Colonic mucosa (tissue), 4 donors: ENCODE results near the gene LYST. TPM values are rescaled to one million over a fixed set of nuclear protein-coding genes. Genes with fewer than 3 reads are reported as not detected.

ENCODE experiments used
- DNase-seq: peaks from one replicate; pipeline ENCODE4 v3.0.0-alpha.2; 2020
- H3K27ac ChIP-seq: fragments of 200-600 bp; one replicate; pipeline ENCODE4 v1.8.0; 2021
- H3K27me3 ChIP-seq: fragments of 200-600 bp; one replicate; pipeline ENCODE4 v1.8.0; 2021
- H3K36me3 ChIP-seq: fragments of 200-600 bp; one replicate; pipeline ENCODE4 v1.8.0; 2021
- H3K4me1 ChIP-seq: fragments of 200-600 bp; one replicate; pipeline ENCODE4 v1.8.0; 2021; ENCODE audit warnings: mild to moderate bottlenecking
- H3K4me3 ChIP-seq: fragments of 200-600 bp; one replicate; pipeline ENCODE4 v1.8.0; 2021
- H3K9ac ChIP-seq, 2 donors: one replicate each; pipeline ENCODE4 v1.7.0; 2013; ENCODE audit warnings: control low read depth in 2 of 2, low read depth in 2 of 2, low read length in 2 of 2
- H3K9me3 ChIP-seq: fragments of 200-600 bp; one replicate; pipeline ENCODE4 v1.8.0; 2021
- intact Hi-C: fragments of 100-400 bp; cut with DNase I; formaldehyde crosslinking; loops from one replicate; pipeline ENCODE4 v1.14.1; 2022
- total RNA-seq, 2 donors: library from RNA; stranded (reverse); fragmentation: NEBNext Ultra II Directional in 1 of 2; extraction: Animal tissue kit (Norgen Biotek cat#: 25700) in 1 of 2; gene quantifications; one replicate each; pipeline ENCODE4 v1.2.1, GENCODE V29; 2021
- TF ChIP-seq, protein P1 (sequence below): fragments of 200-600 bp; IDR thresholded peaks from one replicate; pipeline ENCODE4 v1.8.0; 2022; ENCODE audit warnings: antibody characterized with exemption, mild to moderate bottlenecking
- donor health status: healthy.
- donor health status: DM: no; HTN: no; CAD: no.
- donor health status: DM: no; HTN: no; CAD: no.

LYST gene
- total RNA-seq, 2 donors from 2014 or later = 13.7 to 20.0 TPM

DNA sequence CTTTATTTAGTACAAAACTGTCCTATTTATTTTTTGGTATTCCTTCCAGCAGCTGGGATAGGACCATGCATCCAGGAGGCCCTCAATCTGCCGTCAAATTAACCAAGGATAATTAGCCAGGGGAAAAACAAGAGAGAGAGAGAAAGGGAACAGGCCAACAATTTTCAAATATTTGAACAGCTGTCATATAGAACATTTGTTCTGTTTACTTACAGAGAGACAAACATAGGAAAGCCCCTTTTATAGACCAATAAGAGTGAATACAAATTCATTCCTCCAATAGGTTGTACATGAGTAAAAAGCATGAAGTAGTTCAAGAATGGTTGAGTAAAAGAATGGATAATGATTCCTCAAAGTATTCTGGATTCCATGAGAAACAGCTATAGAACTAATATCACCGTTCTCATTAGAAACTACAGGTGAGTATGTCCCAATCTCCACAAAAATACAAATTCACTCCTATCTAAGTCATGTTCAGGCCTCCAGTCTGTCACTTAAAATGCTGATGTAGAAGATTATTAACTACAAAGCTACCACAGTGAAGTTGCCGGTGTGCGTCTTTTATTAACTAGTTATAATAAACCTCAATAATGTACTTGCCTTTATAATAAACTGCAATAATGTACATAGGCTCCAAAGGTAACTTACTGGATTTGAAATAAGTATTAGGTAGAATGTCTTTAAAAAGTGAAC lies 152.4 kb downstream of the LYST start:
- Histone ChIP-seq H3K4me1 (no peaks in the 10 kb centered on the region), H3K9ac (no peak overlapping the region), H3K36me3 (no peaks in the 10 kb centered on the region), H3K27me3 (no peaks in the 10 kb centered on the region), H3K9me3 (no peaks in the 10 kb centered on the region), H3K27ac (no peak overlapping the region), H3K4me3 (no peak overlapping the region)
- intact Hi-C loops = no loop called here
- TF ChIP-seq, protein P1, sequence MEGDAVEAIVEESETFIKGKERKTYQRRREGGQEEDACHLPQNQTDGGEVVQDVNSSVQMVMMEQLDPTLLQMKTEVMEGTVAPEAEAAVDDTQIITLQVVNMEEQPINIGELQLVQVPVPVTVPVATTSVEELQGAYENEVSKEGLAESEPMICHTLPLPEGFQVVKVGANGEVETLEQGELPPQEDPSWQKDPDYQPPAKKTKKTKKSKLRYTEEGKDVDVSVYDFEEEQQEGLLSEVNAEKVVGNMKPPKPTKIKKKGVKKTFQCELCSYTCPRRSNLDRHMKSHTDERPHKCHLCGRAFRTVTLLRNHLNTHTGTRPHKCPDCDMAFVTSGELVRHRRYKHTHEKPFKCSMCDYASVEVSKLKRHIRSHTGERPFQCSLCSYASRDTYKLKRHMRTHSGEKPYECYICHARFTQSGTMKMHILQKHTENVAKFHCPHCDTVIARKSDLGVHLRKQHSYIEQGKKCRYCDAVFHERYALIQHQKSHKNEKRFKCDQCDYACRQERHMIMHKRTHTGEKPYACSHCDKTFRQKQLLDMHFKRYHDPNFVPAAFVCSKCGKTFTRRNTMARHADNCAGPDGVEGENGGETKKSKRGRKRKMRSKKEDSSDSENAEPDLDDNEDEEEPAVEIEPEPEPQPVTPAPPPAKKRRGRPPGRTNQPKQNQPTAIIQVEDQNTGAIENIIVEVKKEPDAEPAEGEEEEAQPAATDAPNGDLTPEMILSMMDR = no peak
- no peak for DNase-seq

- intact Hi-C loops = no loop called here
These were observed 153.9 kb downstream of the LYST start for GRCh38 chr1:235712812-235713211.

GRCh38 chr1:235710687-235711086 lies 156.0 kb downstream of the LYST start:
- no peaks in the 10 kb centered on the region for H3K36me3 ChIP-seq
- TF ChIP-seq, protein P1 = no peak

More at GRCh38 chr1:235712812-235713211, 153.9 kb downstream of the LYST start:
- DNase-seq = no peak
- Histone ChIP-seq H3K9me3 (no peaks in the 10 kb centered on the region), H3K36me3 (no peaks in the 10 kb centered on the region), H3K9ac (no peak overlapping the region), H3K27me3 (no peaks in the 10 kb centered on the region), H3K27ac (no peak overlapping the region), H3K4me3 (no peak overlapping the region), H3K4me1 (no peaks in the 10 kb centered on the region)
- TF ChIP-seq, protein P1 = no peak

GRCh38 chr1:235709018-235709417 lies 157.7 kb downstream of the LYST start:
- H3K9ac ChIP-seq = no peak overlapping the region
- no peaks in the 10 kb centered on the region for H3K4me1 ChIP-seq
- no peak overlapping the region for H3K4me3 ChIP-seq
- intact Hi-C loops = no loop called here
- no peak overlapping the region for H3K27ac ChIP-seq
- TF ChIP-seq, protein P1 = no peak
- DNase-seq = no peak
- H3K27me3 ChIP-seq = no peaks in the 10 kb centered on the region
- H3K36me3 ChIP-seq = no peaks in the 10 kb centered on the region
- no peaks in the 10 kb centered on the region for H3K9me3 ChIP-seq

More at GRCh38 chr1:235710687-235711086, 156.0 kb downstream of the LYST start:
- H3K9ac ChIP-seq = no peak overlapping the region
- no peaks in the 10 kb centered on the region for H3K27me3 ChIP-seq
- no peaks in the 10 kb centered on the region for H3K9me3 ChIP-seq
- no peak overlapping the region for H3K27ac ChIP-seq
- no peak for DNase-seq
- no peaks in the 10 kb centered on the region for H3K4me1 ChIP-seq
- intact Hi-C loops = no loop called here
- no peak overlapping the region for H3K4me3 ChIP-seq

- Histone ChIP-seq H3K9me3 (no peaks in the 10 kb centered on the region), H3K27ac (no peak overlapping the region), H3K4me3 (no peak overlapping the region), H3K27me3 (no peaks in the 10 kb centered on the region), H3K9ac (no peak overlapping the region), H3K4me1 (no peaks in the 10 kb centered on the region), H3K36me3 (no peaks in the 10 kb centered on the region)
- no peak for DNase-seq
- TF ChIP-seq, protein P1 = no peak
- intact Hi-C loops = no loop called here
These were observed 158.2 kb downstream of the LYST start for GRCh38 chr1:235708390-235708962.
